GM18526 (cell line): ENCODE measurements around the gene P2RX5.

Experiments
- POLR2A ChIP-seq: IDR thresholded peaks from 3 replicates; pipeline ENCODE4 v1.6.1; 2011; ENCODE audit not compliant: insufficient read length; ENCODE audit errors: extremely low read depth

The P2RX5 gene, protein sequence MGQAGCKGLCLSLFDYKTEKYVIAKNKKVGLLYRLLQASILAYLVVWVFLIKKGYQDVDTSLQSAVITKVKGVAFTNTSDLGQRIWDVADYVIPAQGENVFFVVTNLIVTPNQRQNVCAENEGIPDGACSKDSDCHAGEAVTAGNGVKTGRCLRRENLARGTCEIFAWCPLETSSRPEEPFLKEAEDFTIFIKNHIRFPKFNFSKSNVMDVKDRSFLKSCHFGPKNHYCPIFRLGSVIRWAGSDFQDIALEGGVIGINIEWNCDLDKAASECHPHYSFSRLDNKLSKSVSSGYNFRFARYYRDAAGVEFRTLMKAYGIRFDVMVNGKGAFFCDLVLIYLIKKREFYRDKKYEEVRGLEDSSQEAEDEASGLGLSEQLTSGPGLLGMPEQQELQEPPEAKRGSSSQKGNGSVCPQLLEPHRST

DNA sequence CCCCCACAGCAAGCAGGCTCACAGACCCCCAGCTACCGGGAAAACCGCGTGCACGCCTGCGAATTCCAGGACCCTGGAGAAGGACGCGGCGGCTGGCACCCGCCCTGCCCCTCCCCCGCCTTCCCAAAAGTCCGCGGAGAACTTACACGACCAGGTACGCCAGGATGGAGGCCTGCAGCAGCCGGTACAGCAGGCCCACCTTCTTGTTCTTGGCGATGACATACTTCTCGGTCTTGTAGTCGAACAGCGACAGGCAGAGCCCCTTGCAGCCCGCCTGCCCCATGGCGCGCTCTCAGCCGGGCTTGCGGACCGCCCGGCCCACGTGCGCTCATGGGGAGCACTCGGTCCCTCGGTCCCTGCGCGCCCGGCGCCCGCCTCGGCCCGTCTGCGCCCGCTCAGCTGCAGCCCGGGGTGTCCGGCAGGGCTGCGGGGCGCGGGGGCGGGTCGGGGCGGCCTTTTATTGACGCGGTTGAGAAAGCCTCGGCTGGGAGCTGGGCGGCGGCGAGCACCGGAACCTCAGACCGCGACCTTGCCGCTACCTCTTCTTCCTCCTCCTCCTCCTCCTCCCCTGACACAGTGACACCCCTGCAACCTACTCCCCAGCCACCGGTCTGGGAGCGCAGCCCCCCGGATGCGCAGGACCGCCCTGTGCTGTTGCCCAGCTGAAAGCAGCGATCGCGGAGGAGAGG lies at the start of gene P2RX5:
P2RX5 (minus strand) TSS at position 433 of the 689 bp plus-strand sequence; CDS start at position 283, 150 bp downstream.
- peak; percentile 60 for TF ChIP-seq POLR2A

DNA sequence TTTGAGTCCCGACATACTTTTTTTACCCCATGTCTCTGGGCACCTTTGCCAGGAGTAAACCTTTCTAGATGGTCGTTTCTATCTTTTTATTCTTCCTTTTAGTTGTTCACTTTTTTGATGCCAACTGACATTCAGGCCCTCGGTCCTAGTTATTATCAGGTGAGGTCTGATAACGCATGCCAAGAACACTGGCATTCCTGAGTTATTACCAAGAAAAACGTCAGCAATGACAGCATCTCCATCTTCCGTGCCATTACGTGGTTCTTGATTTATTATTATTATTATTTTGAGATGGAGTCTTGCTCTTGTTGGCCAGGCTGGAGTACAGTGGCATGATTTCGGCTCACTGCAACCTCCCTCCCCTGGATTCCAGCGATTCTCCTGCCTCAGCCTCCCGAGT lies 49.1 kb upstream of the P2RX5 start:
- no peak for TF ChIP-seq POLR2A

DNA sequence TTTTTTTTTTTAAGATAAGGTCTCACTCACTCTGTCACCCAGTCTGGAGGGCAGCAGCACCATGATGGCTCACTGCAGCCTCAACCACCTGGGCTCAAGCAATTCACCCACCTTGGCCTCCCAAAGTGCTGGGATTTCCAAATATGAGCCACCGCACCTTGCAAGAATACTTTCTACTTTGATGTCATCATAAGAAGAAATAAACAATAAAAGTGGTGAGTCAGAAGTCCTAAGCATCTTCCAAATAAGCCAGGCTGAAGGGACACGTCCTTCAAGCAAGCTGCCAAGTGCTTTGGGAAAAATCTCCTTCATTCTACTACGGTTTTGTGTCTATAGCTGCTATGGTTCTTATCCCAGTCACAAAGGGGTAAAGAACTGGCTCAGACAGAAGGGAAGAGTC lies 48.1 kb upstream of the P2RX5 start:
- no peak for TF ChIP-seq POLR2A

DNA sequence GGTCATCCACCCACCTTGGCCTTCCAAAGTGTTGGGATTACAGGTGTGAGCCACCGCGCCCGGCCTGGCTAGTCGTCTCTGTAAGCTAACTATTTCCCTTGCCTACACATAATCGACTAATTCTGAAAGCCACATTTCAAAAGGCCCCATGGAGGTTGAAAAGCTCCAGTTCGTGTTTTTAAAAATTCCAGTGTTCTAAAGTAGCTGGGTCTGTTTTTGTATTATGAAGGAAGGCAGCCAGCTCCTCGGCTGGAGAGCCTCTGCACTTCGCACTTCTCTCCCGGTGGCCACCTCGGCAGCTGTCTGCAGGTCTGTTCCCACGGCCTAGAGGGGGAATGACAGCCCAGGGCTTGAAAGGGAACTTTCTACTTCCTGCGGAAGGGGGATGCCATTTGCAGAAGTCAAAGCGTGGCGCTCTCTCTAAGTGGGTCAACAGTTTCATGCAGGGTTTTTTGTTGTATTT lies 44.7 kb upstream of the P2RX5 start:
- TF ChIP-seq POLR2A: no peak

DNA sequence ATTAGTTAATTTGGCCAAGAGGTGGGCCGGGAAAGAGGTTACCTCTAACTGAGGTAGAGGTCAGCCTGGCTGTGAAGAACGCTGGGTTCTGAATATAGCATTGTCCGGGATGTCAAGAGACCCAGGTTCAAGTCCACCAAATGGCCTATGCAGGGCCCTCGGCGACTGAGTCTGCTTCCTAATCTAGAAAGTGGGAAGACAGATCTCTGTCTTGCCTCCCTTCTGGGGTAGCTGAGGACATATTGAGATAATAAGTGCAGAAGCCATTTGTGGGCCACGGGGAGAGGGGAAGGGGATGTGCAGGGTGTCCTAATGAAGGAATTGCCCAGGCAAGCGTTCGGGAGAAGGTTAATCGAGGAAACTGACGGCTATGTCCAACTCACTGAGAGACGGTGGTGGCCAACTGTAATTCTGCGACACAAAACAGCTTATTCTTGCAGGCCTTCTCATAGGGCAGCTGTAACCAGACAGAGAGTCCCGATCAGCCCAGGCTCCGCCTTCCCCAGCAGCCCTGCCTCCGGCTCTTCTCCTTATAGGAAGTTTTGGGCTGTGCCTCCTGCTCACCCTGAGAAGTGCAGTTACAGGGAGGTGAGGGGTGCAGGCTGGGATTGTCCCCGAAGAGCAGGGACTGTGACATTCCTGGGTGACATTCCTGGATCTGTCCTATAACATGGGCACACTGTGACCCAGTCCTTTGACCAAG lies 43.6 kb upstream of the P2RX5 start:
- no peak for TF ChIP-seq POLR2A

DNA sequence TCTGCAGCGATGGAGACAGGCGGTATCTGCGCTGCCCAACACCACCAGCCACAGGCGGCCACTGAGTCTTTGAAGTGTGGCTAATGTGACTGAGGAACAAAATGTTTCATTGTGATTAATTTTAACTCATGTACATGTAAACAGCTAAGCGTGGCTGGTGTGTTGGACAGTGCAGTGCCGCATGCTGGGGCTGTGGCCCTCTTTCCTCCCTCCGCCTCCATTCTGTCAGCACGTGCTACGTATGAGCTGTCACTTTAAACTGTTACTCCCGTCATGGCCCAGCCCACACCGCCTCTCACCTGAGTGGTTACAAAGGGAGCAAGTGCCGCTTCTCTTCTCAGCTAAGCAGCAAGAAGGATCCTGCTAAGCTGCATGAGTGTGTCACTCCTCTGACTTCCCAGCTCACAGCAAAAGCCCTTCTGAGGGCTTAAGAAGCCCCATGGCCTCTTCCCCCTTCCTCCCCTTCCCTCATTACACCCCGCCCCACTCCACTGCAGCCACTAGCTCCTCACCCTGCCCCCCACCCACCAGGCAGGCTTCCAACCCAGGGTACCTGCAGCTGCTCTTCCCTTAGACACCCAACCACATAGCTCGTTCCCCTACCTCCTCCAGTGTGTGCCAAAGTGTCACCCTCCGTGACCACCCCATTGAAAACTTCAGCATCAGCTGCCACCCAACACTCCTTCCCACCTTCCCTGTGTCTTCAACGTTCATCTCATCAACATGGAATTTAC lies 42.8 kb upstream of the P2RX5 start:
- no peak for TF ChIP-seq POLR2A

DNA sequence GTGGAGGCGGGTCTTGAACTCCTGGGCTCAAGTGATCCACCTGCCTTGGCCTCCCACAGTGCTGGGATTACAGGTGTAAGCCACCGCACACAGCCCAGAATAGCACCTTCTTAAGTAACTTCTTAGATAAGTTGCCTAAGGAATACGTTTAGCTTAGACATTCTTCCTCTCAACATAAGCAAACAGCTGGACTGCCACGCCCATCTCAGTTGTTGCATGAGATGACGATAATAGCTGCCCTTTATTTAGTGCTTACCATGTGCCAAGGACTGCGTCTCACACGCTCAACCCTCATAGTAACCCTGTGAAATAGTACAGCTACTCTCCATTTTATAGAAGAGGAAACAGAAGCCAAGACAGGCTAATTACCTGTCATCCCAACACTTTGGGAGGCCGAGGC lies 39.6 kb upstream of the P2RX5 start:
- TF ChIP-seq POLR2A: no peak

DNA sequence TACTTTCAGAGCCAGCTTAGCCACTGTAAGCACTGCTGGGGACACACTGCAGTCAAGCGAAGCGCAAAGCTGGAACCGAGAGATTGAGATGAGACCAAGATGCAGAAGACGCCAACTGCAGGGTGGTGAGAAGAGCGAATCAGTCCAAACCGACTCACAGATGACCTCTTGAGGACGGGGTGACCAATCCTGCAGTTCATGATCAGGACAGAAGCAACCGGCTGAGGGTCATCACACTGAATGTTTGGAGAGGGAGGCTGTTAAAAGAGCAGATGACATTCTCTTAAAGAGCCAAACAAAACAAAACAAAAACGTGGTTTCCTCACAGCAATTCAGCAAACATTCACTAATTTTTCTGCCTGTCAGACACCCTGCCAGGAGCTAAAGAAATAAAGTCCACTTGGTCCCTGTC lies 36.3 kb upstream of the P2RX5 start:
- no peak for TF ChIP-seq POLR2A

DNA sequence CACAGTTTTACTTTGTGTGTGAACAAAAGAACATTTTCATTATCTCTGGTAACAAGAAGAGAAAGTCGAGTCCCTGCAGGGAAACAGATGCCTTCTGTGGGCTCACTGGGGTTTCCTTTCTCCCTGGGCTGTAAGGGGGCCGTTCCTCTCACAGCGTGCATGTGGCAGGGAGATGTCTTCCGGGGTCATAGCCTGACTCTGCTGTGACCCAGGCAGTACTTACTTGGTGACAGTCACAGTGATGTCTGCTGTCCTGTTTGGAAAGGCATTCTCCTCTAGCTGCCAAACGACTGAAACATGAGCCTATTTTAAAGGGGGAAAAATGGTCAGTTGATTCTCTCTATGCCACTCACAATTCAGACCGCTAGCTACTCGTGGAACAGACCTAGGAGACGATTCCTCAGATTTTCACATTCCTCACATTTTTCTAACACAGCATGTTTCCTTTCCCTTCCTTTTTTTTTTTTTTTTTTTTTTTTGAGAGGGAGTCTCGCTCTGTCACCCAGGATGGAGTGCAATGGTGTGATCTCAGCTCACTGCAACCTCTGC lies 35.0 kb upstream of the P2RX5 start:
- no peak for TF ChIP-seq POLR2A

DNA sequence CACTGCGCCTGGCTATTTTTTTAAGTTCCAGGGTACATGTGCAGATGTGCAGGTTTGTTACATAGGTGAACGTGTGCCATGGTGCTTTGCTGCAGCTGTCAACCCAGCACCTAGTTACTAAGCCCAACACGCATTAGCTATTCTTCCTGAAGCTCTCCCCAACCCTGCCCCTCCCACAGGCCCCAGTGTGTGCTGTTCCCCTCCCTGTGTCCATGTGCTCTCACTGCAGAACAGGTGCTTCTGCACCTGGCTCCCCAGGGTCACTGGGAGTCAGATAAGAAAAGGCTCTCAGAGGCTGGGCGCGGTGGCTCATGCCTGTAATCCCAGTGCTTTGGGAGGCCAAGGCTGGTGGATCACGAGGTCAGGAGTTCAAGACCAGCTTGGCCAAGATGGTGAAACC lies 33.9 kb upstream of the P2RX5 start:
- no peak for TF ChIP-seq POLR2A

DNA sequence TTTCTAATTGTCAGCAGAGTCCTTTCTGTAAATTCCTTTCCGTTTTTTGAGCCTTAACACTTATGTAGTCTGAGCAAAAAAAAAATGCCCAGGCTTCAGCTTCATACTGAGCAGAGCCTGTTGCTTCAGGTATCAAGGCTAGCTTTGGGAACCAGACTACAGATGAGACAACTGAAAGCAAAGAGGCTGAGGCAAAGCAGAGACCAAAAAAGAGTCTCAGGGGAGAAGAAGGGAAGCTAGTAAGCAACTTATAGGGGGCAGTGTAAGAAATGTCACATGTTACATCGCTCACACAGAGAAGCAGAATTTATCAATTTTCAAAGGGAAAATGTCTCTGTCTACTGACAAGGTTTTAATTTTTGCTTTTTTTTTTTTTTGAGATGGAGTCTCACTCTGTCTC lies 31.1 kb upstream of the P2RX5 start:
- no peak for TF ChIP-seq POLR2A

DNA sequence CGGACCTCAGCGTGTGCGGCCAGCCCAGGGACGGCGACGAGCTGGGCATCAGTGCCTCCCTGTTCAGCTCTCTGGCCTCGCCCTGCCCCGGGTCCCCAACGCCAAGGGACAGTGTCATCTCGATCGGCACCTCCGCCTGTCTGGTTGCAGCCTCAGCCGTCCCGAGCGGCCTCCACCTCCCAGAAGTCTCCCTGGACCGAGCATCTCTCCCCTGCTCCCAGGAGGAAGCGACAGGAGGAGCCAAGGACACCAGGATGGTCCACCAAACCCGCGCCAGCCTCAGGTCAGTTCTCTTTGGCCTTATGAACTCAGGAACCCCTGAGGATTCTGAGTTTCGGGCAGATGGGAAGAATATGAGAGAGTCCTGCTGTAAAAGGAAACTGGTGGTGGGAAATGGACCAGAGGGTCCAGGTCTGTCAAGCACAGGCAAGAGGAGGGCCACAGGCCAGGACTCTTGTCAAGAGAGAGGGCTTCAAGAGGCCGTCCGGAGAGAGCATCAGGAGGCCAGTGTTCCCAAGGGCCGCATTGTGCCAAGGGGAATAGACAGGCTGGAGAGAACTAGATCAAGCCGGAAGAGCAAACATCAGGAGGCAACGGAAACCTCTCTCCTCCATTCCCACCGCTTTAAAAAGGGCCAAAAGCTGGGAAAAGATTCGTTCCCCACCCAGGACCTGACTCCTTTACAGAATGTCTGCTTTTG lies 28.6 kb upstream of the P2RX5 start:
- no peak for TF ChIP-seq POLR2A

DNA sequence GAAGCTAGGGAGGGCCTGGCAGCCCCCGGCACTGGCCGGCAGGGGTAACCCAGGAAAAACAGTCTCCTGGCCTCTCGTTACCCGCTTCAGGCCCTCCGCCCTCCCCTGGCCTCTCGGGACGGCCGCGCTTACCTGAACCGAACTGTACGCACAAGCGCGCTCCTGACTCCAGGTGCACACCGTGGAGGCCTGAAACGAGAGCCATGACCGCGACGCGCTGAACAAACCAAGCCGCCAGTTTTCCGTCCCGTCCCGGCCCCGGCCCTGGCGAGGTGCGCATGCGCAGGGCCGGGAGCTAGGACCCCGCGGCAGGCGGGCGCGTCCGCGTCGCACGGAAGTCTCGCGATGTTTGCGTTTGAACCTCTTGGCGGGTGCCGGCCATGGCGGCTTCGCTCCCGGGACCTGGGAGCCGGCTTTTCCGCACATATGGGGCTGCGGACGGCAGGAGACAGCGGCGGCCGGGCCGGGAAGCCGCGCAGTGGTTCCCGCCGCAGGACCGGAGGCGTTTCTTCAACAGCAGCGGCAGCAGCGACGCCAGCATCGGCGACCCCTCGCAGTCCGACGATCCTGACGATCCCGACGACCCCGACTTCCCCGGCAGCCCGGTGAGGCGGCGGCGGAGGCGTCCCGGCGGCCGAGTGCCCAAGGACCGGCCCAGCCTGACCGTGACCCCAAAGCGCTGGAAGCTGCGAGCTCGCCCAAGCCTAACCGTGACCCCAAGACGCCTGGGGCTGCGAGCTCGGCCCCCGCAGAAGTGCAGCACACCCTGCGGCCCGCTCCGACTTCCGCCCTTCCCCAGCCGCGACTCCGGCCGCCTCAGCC lies 27.8 kb upstream of the P2RX5 start, which contains the start of gene HASPIN:
HASPIN (plus strand) TSS at position 348 of the 822 bp plus-strand sequence; CDS start at position 381, 33 bp downstream.
- TF ChIP-seq POLR2A: peak; percentile 80

DNA sequence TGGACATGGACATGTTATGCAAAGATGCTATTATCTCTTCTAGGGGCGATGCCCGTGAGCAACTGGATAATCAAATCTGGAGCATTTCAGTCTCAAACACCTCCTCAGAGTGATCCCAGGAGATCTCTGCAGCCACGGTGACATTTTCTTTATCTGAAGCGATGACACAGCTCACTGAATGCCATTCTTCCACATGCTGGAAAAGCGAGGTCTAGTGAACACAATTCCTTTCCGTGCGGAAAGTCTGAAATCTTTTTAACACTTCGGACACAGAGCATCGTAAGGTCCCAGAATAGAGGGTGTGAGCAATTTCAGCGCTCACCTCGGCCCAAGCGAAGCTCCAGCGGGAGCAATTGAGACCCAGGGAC lies 27.2 kb upstream of the P2RX5 start:
- no peak for TF ChIP-seq POLR2A

DNA sequence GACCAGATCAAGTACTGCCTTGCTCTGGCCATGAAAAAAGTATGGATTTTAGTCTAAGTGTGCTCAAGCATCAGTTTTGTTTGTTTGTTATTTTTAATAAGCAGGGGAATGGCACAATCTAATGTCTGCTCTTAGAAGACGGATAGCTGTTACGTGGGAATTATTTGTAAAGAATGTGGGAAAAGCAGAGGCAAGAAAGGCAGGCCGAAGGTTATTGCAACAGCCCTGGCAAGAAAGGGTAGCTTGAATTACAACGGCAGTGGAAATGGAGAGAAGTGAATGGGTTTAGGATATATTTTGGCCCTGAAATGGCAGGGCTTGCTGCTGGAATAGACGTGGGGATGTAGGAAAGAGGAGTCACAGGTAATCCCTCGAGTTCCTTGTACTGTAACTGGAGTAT lies 26.8 kb upstream of the P2RX5 start:
- no peak for TF ChIP-seq POLR2A
